ENCODE results near the gene TBC1D17.

Gene TBC1D17

GRCh38 chr19:49890349-49891311 is 13.1 kb downstream of the TBC1D17 start:
- in situ Hi-C loops (cut with MboI; ENCODE audit: low sequenced_read_pairs) = no loop called here

DNA sequence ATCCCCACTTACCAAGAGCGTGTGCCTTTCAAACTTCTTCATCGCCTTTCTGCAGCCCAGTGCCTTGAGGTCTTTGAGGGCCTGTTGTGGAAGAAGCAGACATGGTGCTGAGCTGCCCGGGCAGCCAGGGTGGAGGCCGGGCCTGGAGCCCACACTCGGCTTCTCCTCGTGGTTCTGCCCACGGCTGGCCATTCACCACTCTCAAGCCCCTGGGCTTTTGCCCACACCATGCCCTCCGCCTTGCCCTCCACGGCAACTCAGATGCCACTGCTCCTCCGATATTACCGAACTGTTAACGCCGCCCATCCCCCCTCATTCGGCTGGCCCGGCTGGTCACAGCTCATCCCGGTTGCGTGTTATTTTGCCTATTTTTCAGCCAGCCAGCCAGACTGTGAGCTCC is 13.9 kb downstream of the TBC1D17 start:
- in situ Hi-C loops (cut with MboI; ENCODE audit: low sequenced_read_pairs) = no loop called here

DNA sequence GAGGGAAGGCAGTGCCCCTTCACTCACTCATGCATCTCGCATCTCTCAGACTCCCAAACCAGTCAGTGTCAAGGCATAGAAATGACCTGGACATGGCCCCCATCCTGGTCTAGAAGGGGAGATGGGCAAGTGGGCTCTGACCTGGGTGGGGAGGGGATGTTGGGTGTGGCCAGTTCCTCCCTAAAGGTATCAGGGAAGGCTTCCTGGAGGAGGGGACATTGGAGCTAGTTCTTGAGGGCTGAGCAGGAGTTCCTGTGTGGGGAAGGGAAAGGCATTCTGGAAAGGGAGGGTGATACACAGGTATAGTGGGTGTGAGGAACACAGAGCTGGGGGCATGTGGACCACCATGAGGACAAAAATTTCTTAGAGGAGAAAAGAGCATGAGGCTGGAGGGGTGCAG is 15.2 kb downstream of the TBC1D17 start:
- in situ Hi-C loops (cut with MboI; ENCODE audit: low sequenced_read_pairs) = no loop called here

GRCh38 chr19:49894011-49894664 is 16.6 kb downstream of the TBC1D17 start:
- in situ Hi-C loops (cut with MboI; ENCODE audit: low sequenced_read_pairs) = no loop called here

GRCh38 chr19:49894879-49895565 is 17.5 kb downstream of the TBC1D17 start:
- in situ Hi-C loops (cut with MboI; ENCODE audit: low sequenced_read_pairs) = no loop called here

DNA sequence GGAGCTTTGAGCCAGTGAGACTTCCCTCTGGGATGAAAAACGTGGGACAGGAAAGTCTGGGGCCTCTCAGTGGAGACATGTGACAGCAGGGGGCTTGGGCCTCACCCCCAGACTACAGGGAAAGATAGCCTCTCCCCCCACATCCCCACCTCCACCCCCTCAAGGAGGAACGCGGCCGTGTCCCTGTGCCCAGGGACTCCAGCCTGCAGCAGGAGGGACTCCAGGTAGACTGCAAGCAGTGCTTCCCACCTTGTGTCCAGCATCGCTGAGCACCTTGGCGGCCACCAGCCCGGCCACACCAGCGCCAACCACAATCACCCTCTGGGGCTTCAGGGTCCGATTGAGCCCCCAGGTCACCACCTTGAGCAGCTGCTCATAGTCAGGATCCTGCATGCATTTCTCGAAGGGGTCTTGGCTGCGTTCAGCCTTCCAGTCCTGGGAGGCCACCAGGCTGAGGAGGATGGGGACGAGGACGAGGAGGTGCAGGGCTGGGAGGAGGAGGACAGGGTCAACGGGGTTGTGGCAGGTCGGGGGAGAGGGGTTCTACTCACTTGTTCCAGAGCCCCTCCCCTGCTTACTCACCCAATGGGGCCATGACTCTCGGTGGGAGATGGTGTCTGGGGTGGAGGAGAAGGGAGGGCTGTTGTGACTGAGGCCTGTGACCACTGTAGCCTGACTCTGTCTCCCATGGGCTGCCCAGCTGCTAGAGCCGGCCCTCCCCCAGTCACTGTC is 18.2 kb downstream of the TBC1D17 start:
- in situ Hi-C loops (cut with MboI; ENCODE audit: low sequenced_read_pairs) = no loop called here

DNA sequence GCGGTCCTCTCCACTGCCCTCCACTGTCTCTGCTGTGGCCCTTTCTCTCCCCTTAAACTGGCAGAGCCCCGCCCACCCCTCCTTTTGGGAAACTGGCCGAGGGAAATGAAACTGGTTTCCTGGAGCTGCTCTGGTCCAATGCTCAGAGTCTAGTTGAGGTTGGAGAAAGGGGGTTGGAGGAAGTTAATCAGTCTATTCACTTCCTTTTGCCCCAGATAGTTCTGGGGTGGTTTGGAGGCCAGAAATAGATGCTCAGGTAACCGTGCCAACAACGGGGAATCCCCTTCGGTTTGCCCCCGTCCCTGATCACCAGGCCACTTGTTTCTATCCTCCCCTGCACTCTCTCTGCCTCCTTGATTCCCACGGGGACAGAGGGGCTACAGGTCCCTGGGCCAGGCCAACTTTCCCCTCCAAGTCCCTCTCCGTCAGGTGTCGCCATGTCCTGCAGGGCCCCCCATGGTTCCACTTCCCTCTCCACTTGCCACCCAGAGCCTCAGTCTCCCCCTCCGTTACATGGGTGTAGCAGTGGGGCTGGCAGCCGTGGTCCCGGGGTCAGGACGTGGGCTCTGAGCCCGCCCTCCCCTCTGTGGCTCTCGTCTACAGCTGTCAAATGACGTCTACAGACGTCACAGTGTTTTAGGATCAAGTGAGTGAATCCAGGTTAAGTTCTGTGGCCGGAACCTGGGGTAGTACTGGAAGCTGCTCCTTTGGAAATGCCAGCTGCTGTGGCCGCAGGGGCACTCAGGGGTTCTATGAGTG is 19.5 kb downstream of the TBC1D17 start, which contains the start of gene IL4I1:
Gene IL4I1, minus strand, starts transcription at position 25 of the 759 bp plus-strand sequence. CDS start 727 bp downstream, outside the sequence.
- in situ Hi-C loops (cut with MboI; ENCODE audit: low sequenced_read_pairs) = no loop called here

- in situ Hi-C loops (cut with MboI; ENCODE audit: low sequenced_read_pairs) = no loop called here
Observed at GRCh38 chr19:49904136-49904535, 26.6 kb downstream of the TBC1D17 start.

DNA sequence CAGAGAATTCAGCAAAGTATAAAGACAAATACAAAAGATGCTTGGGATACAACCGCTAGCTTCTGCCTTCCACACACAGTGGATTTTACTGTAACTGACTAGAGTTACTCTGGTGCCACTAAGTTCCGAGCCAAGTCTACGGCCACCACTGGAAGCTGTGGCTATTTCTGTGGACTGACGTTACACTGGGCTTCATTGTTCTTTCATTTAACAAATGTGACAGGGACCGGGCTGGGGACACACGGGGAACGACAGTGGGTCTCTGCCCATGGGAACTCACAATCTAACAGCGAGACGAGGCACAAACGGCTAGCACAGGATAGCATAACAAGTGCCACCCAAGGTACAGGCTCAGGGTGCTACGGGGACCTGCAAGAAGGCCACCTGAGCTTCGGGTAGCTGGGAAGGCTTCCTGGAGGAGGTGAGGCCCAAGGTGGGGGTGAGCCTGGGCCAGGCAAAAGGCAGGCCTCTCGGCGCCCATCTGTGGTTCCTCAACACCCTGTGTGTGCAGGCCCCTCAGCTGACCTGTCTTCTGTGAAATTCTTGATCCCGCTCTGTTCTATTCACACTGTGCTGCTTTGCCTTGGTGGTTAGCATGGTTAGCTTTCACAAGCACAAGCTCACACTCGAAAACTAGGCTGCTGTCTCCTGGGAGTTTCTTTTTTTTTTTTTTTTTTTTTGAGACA is 29.5 kb downstream of the TBC1D17 start:
- in situ Hi-C loops (cut with MboI; ENCODE audit: low sequenced_read_pairs) = no loop called here

GRCh38 chr19:49907745-49908446 is 30.4 kb downstream of the TBC1D17 start:
- in situ Hi-C loops (cut with MboI; ENCODE audit: low sequenced_read_pairs) = no loop called here

DNA sequence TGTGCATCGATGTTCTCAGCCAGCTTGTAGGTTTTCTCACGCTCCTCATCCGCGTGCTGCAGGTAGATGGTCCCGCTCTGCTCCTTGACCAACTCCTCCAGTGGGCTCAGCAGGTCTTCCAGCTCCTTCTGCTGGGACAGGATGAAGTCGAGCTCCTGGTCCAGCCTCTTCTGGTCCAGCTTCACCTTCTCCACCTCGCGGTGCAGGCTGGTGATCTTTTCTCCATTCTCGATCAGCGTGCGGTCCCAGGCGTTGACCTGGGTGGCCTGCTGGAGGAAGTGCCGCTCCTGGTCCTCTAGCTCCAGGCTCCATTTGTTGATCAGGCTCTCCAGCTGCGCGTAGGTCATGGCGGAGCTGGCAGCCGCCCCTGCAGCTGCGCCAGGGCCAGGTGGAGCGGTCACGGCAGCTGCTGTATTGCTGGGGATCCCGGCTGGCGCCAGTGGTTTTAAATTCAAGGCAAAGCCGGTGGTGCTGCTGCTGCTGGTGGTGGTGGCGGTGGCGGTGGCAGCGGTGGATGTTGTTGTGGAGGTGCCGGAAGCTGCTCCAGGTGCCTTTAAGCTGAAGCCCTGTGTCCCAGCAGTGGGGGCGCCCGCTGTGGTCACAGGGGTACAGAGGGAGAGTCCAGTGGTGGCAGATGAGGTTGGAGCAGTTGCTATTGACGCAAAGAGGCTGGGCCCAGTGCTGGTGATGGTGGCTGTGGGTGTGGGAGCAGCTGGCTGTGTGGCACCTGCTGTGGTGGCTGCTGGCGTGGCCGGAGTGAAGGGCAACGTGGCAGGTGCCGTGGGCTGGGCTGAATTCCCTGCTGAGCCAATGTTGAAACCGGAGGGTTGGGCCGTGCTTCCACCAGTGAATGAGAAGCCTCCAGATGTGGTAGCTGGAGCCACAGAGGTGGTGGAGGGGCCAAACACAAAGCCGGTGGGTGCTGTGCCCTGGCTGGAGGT is 31.2 kb downstream of the TBC1D17 start:
- in situ Hi-C loops (cut with MboI; ENCODE audit: low sequenced_read_pairs) = no loop called here

GRCh38 chr19:49910179-49910578 is 32.7 kb downstream of the TBC1D17 start:
- in situ Hi-C loops (cut with MboI; ENCODE audit: low sequenced_read_pairs) = no loop called here

DNA sequence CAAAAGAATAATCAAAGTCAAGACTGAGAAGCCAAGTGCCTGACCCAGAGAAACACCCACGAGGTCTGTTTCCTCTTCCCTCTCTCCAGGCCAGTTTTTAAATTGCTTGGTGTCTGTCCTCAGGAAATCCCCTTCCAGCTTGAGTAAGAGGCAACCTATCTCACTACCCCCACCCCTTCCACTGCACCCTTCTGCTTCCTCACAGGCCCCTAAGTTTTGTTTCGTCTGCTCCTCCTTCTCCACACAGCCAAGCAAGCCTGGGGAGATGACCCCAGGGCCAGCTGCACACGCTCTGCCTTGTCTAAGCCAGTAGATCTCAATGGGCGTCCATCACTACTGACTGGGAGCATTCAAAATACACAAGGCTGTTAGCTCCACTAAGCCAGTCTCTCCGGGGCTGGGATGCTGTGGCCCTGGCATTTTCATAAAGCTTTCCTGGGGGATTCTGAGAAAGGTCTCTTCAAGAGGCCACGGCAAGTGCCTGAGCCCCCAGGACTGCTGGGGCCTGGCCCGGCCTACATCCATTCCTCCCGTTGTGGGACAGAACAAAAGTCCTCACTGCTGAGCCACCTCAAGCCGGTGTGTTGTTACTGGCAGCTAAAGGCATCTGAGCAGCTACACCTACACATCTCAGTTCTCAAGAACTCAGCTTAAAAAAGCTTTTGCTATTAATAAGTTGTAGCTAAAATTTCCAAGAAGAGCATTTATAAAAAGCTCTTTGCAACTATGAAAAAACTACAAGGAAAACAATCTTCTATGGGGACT is 34.1 kb downstream of the TBC1D17 start:
- in situ Hi-C loops (cut with MboI; ENCODE audit: low sequenced_read_pairs) = no loop called here

DNA sequence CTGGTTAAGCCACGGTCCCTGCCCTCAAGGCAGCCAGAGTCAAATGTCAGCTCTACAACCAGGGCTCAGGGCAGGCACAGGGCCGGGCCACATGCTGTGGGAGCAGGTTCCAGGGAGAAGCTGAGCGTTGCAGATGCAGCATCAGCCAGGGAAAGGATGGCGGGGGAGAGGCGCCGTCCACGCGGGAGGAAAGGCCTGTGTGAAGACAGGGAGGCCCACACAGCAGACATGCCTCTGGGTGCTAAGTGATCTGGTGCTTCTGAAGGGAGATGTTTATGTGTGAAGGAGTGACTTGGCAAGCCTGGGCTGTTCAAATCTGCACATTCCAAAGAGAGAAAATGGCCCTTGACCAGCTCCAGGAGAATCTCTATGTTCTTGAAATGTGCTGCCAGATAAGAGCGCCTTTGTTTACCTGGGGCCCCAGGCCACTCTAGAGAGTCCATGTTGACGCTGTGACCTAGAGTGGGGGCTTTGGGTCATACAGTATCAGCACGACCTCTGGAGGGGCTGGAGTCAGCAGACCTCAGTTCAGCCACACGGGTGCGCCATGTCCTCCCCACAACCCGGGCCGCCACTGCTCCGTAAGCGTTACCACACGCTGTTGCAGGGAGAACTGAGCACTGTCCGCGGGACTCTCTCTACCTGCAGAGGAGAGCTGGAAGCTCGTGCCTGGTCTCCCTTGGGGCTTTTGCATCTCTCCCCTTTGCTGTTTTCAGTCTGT is 35.6 kb downstream of the TBC1D17 start:
- in situ Hi-C loops (cut with MboI; ENCODE audit: low sequenced_read_pairs) = no loop called here

DNA sequence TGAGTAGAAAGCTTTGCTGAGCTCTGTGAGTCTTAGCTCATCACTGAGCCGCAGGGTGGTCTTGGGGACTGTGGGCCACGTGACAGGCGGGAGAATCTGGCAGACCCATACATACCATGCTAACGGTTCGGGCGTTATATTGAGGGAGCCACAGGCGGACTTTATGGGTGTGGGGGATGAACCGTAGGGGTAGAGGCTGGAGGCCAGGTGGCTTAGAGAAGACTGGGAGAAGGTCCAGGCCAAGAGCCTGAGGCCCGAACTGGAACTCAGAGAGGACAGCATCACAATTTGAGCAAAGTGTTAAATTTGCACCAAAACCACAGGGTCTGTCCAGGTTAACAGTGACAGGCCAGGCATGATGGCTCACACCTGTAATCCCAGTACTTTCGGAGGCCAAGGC is 36.2 kb downstream of the TBC1D17 start:
- in situ Hi-C loops (cut with MboI; ENCODE audit: low sequenced_read_pairs) = no loop called here

GRCh38 chr19:49915271-49915670 is 37.8 kb downstream of the TBC1D17 start:
- in situ Hi-C loops (cut with MboI; ENCODE audit: low sequenced_read_pairs) = no loop called here

All from HL-60/S4 treated with phorbol 12-myristate 13-acetate at 8.2 ng/mL for 4 days and 3 days (cell line).